Measurements from ENCODE around the gene HERC2. TPM values are rescaled to one million over a fixed set of nuclear protein-coding genes. Genes with fewer than 3 reads are reported as not detected.

Gene HERC2
- total RNA-seq, 1 experiment from 2014 or later: 69.7 TPM

GRCh38 chr15:28114114-28114455 lies 207.9 kb downstream of the HERC2 start:
- no peak overlapping the region for H3K27ac ChIP-seq (ENCODE audit: low read length)
- CTCF ChIA-PET: no interaction called here
- no peak for ATAC-seq

GRCh38 chr15:28113394-28114113 lies 208.4 kb downstream of the HERC2 start:
- no peaks in the 10 kb centered on the region for H3K4me1 ChIP-seq (ENCODE audit: control insufficient read depth, insufficient read depth, low read length)
- H3K9me3 ChIP-seq (ENCODE audit: control insufficient read depth, insufficient read depth, low read depth, low read length): no peaks in the 10 kb centered on the region
- ChIA-PET POLR2A (no interaction called here), CTCF (no interaction called here)
- peaks cover 2% of the 10 kb centered on the region for H3K36me3 ChIP-seq (ENCODE audit: control insufficient read depth, insufficient read depth, low read length)
- BruUV-seq (replicated peaks): no TSS peak
- H3K27me3 ChIP-seq (ENCODE audit: control insufficient read depth, insufficient read depth, low read length): no peaks in the 10 kb centered on the region
- H3K4me3 ChIP-seq (ENCODE audit: low read depth in 2 of 2, low read length in 2 of 2): no peak overlapping the region
- in situ Hi-C loops (cut with HindIII; ENCODE audit: low pct_unique_long_range_greater_than_20kb, low sequenced_read_pairs): no loop called here
- ATAC-seq (no peak), DNase-seq (ENCODE audit: low read depth, low spot score) (no peak)
- intact Hi-C loops (cut with micrococcal nuclease; ENCODE audit: unreplicated experiment): no loop called here
- no peak for TF ChIP-seq POLR2AphosphoS5 (IDR thresholded peaks at IDR 0.05; ENCODE audit: low read depth, low read length)
- TF ChIP-seq CTCF (IDR thresholded peaks at IDR 0.05): no peak
- TF ChIP-seq TCF7L2 (IDR thresholded peaks at IDR 0.05; ENCODE audit: low read depth, low read length): no peak
- TF ChIP-seq REST (IDR thresholded peaks at IDR 0.05; ENCODE audit: insufficient read depth in 1 of 2, low read depth in 2 of 2, low read length in 1 of 2): no peak
- no peak for TF ChIP-seq SIN3A (IDR thresholded peaks at IDR 0.05; ENCODE audit: borderline replicate concordance, insufficient read depth, low read depth, low read length)
- H3K27ac ChIP-seq (ENCODE audit: low read length): no peak overlapping the region

More at GRCh38 chr15:28114114-28114455, 207.9 kb downstream of the HERC2 start:
- BruUV-seq (replicated peaks): no TSS peak
- Histone ChIP-seq H3K4me1 (ENCODE audit: control insufficient read depth, insufficient read depth, low read length) (no peaks in the 10 kb centered on the region), H3K36me3 (ENCODE audit: control insufficient read depth, insufficient read depth, low read length) (peaks cover 2% of the 10 kb centered on the region), H3K9me3 (ENCODE audit: control insufficient read depth, insufficient read depth, low read depth, low read length) (no peaks in the 10 kb centered on the region), H3K27me3 (ENCODE audit: control insufficient read depth, insufficient read depth, low read length) (no peaks in the 10 kb centered on the region), H3K4me3 (ENCODE audit: low read depth in 2 of 2, low read length in 2 of 2) (no peak overlapping the region)
- intact Hi-C loops (cut with micrococcal nuclease; ENCODE audit: unreplicated experiment) (no loop called here), in situ Hi-C loops (cut with HindIII; ENCODE audit: low pct_unique_long_range_greater_than_20kb, low sequenced_read_pairs) (no loop called here)
- TF ChIP-seq REST (IDR thresholded peaks at IDR 0.05; ENCODE audit: insufficient read depth in 1 of 2, low read depth in 2 of 2, low read length in 1 of 2) (no peak), POLR2AphosphoS5 (IDR thresholded peaks at IDR 0.05; ENCODE audit: low read depth, low read length) (no peak), TCF7L2 (IDR thresholded peaks at IDR 0.05; ENCODE audit: low read depth, low read length) (no peak), CTCF (IDR thresholded peaks at IDR 0.05) (no peak), SIN3A (IDR thresholded peaks at IDR 0.05; ENCODE audit: borderline replicate concordance, insufficient read depth, low read depth, low read length) (no peak)
- no peak for DNase-seq (ENCODE audit: low read depth, low spot score)
- POLR2A ChIA-PET: no interaction called here
